Measurements from ENCODE around the gene MRPS12. TPM values are rescaled to one million over a fixed set of nuclear protein-coding genes. Genes with fewer than 3 reads are reported as not detected.
A peak's percentile ranks its signal among the peaks of the same experiment; 100 is the strongest.

The MRPS12 gene
- total and polyA plus RNA-seq, 9 of the 15 experiments (the other 6 are each of a cell fraction or from before 2014, with no cell fraction given) = 8.1 to 174 (median 52.0) TPM

GRCh38 chr19:38899447-38900201 is 31.1 kb upstream of the MRPS12 start, which contains the start of the genes NFKBIB and SIRT2 (continued):
- TF ChIP-seq PATZ1 (CRISPR knock-in tag; IDR thresholded peaks at IDR 0.05; ENCODE audit: borderline replicate concordance) (no peak), STAG1 (CRISPR knock-in tag; IDR thresholded peaks at IDR 0.05; ENCODE audit: borderline replicate concordance) (no peak), ZNF24 (IDR thresholded peaks at IDR 0.05) (no peak), ZNF124 (CRISPR knock-in tag; IDR thresholded peaks at IDR 0.05) (no peak), MTA3 (IDR thresholded peaks at IDR 0.05; ENCODE audit: borderline replicate concordance) (peak; percentile 98), MBD2 (IDR thresholded peaks at IDR 0.05; ENCODE audit: borderline replicate concordance, low read depth) (peak; percentile 99), MCM2 (IDR thresholded peaks at IDR 0.05; ENCODE audit: low read depth) (no peak), PYGO2 (tag; IDR thresholded peaks at IDR 0.05) (no peak), DPF2 (IDR thresholded peaks at IDR 0.05) (no peak), NONO (IDR thresholded peaks at IDR 0.05; ENCODE audit: low read depth in 2 of 2, low read length in 1 of 2) (0 out of 4 replicates have a peak, but pooled peaks of 1 of the 2 experiments have one; percentile 49)
